ENCODE measurements around the gene PRRT1B. TPM values are rescaled to one million over a fixed set of nuclear protein-coding genes. Genes with fewer than 3 reads are reported as not detected.
"Not testable (repeated sequence)": the region's sequence is repeated elsewhere in the genome, so short reads cannot be mapped to it uniquely, and the experiment has no call there.

The PRRT1B gene
- total and polyA plus RNA-seq, 4 experiments from 2014 or later, result not detected

GRCh38 chr9:131515559-131516031, 29.7 kb upstream of the PRRT1B start:
- H3K27ac ChIP-seq (ENCODE audit: low read depth, low read length); H3K9me3 ChIP-seq (ENCODE audit: control insufficient read depth in 1 of 2, low read length in 2 of 2); intact Hi-C loops (cut with micrococcal nuclease); H3K27ac Mint-ChIP-seq; H3K4me1 Mint-ChIP-seq; POLR2A ChIA-PET (ENCODE audit: partially characterized antibody); H3K27me3 Mint-ChIP-seq; H3K27me3 ChIP-seq (ENCODE audit: insufficient read depth, low read length); H3K4me3 ChIP-seq (ENCODE audit: low read length in 2 of 2); CTCF ChIA-PET (ENCODE audit: partially characterized antibody); H3K9me3 Mint-ChIP-seq; H3K4me1 ChIP-seq (ENCODE audit: insufficient read depth, low read length); H3K4me3 Mint-ChIP-seq: not testable (repeated sequence)
- peaks cover 46 to 70% of the 10 kb centered on the region in 2 donors for H3K36me3 Mint-ChIP-seq
- peaks cover 90% of the 10 kb centered on the region for H3K36me3 ChIP-seq (ENCODE audit: insufficient read depth, low read length)
- DNase-seq, result peak in 1 of 5 donors; percentile 15

- H3K27ac ChIP-seq (ENCODE audit: low read depth, low read length), result no peak overlapping the region
Observed at GRCh38 chr9:131516100-131516499, 29.2 kb upstream of the PRRT1B start.

GRCh38 chr9:131516930-131517329, 28.4 kb upstream of the PRRT1B start:
- Histone ChIP-seq H3K4me3 (ENCODE audit: low read length in 2 of 2) (no peak overlapping the region), H3K36me3 (ENCODE audit: insufficient read depth, low read length) (peaks cover 89% of the 10 kb centered on the region), H3K27ac (ENCODE audit: low read depth, low read length) (no peak overlapping the region), H3K9me3 (ENCODE audit: control insufficient read depth in 1 of 2, low read length in 2 of 2) (no peaks in the 10 kb centered on the region), H3K4me1 (ENCODE audit: insufficient read depth, low read length) (no peaks in the 10 kb centered on the region), H3K27me3 (ENCODE audit: insufficient read depth, low read length) (no peaks in the 10 kb centered on the region)
- H3K27me3 Mint-ChIP-seq, result no peaks in the 10 kb centered on the region
- POLR2A ChIA-PET (ENCODE audit: partially characterized antibody), result no interaction called here
- peaks cover 0 to 1% (median 0%) of the 10 kb centered on the region in 4 donors for H3K4me1 Mint-ChIP-seq
- CTCF ChIA-PET (ENCODE audit: partially characterized antibody), result interaction anchor here (1.6 kb wide), 1 partner anchor 16 kb away, joined by 3 read pairs; no protein-coding TSS in a partner anchor
- H3K36me3 Mint-ChIP-seq, result peaks cover 37 to 68% of the 10 kb centered on the region in 2 donors
- H3K4me3 Mint-ChIP-seq, result no peak overlapping the region
- intact Hi-C loops (cut with micrococcal nuclease), result no loop called here
- peaks cover 0 to 2% (median 0%) of the 10 kb centered on the region in 8 donors for H3K9me3 Mint-ChIP-seq
- peak overlapping the region in 1 of 7 donors; percentile 10 for H3K27ac Mint-ChIP-seq
- DNase-seq, result no peak

More at GRCh38 chr9:131516100-131516499, 29.2 kb upstream of the PRRT1B start:
- H3K27ac Mint-ChIP-seq, result no peak overlapping the region
- CTCF ChIA-PET (ENCODE audit: partially characterized antibody), result no interaction called here
- H3K4me1 Mint-ChIP-seq, result peaks cover 0 to 3% (median 0%) of the 10 kb centered on the region in 4 donors
- DNase-seq, result no peak
- no peaks in the 10 kb centered on the region for H3K9me3 ChIP-seq (ENCODE audit: control insufficient read depth in 1 of 2, low read length in 2 of 2)
- no peaks in the 10 kb centered on the region for H3K27me3 ChIP-seq (ENCODE audit: insufficient read depth, low read length)
- H3K36me3 Mint-ChIP-seq, result peaks cover 42 to 66% of the 10 kb centered on the region in 2 donors
- no peak overlapping the region for H3K4me3 ChIP-seq (ENCODE audit: low read length in 2 of 2)
- peaks cover 87% of the 10 kb centered on the region for H3K36me3 ChIP-seq (ENCODE audit: insufficient read depth, low read length)
- H3K4me1 ChIP-seq (ENCODE audit: insufficient read depth, low read length), result no peaks in the 10 kb centered on the region
- intact Hi-C loops (cut with micrococcal nuclease), result no loop called here
- POLR2A ChIA-PET (ENCODE audit: partially characterized antibody), result no interaction called here
- H3K4me3 Mint-ChIP-seq, result no peak overlapping the region
- H3K9me3 Mint-ChIP-seq, result peaks cover 0 to 2% (median 0%) of the 10 kb centered on the region in 8 donors
- no peaks in the 10 kb centered on the region for H3K27me3 Mint-ChIP-seq

- Histone ChIP-seq H3K36me3 (ENCODE audit: insufficient read depth, low read length) (peaks cover 88% of the 10 kb centered on the region), H3K9me3 (ENCODE audit: control insufficient read depth in 1 of 2, low read length in 2 of 2) (no peaks in the 10 kb centered on the region), H3K4me1 (ENCODE audit: insufficient read depth, low read length) (no peaks in the 10 kb centered on the region), H3K27ac (ENCODE audit: low read depth, low read length) (no peak overlapping the region), H3K4me3 (ENCODE audit: low read length in 2 of 2) (no peak overlapping the region), H3K27me3 (ENCODE audit: insufficient read depth, low read length) (no peaks in the 10 kb centered on the region)
- ChIA-PET POLR2A (ENCODE audit: partially characterized antibody) (interaction anchor here (1.3 kb wide), 1 partner anchor 14 kb away, joined by 6 read pairs; no protein-coding TSS in a partner anchor), CTCF (ENCODE audit: partially characterized antibody) (interaction anchor here (1.6 kb wide), 1 partner anchor 17 kb away, joined by 3 read pairs; no protein-coding TSS in a partner anchor)
- Mint-ChIP-seq H3K27ac (peak overlapping the region in 2 of 7 donors; percentile 29 to 70), H3K27me3 (no peaks in the 10 kb centered on the region), H3K9me3 (peaks cover 0 to 2% (median 0%) of the 10 kb centered on the region in 8 donors), H3K4me3 (no peak overlapping the region), H3K4me1 (peaks cover 0 to 1% (median 0%) of the 10 kb centered on the region in 4 donors), H3K36me3 (peaks cover 32 to 67% of the 10 kb centered on the region in 2 donors)
- no peak for DNase-seq
- intact Hi-C loops (cut with micrococcal nuclease), result no loop called here
Observed at GRCh38 chr9:131517761-131518190, 27.5 kb upstream of the PRRT1B start.

DNA sequence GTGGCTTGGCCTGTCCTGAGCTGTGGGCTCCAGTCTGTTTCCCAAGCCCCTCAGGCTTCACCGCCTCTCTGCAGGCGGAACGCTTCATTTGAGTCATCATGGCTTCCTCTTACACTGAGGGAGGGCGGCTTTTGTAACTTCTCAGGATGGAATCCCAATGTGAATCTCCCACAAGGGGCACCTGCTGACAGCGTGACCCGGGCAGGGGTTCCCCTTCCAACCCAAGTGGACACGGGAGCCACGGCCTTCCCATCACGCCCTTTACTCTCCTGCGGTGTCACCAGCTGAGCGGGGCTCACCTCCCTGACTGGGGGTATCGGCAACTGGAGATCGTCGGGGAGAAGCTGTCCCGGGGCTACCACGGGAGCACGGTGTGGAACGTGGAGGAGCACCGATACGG, 26.8 kb upstream of the PRRT1B start:
- H3K27me3 Mint-ChIP-seq, result no peaks in the 10 kb centered on the region
- H3K9me3 ChIP-seq (ENCODE audit: control insufficient read depth in 1 of 2, low read length in 2 of 2), result no peaks in the 10 kb centered on the region
- no peak overlapping the region for H3K27ac ChIP-seq (ENCODE audit: low read depth, low read length)
- H3K4me3 ChIP-seq (ENCODE audit: low read length in 2 of 2), result no peak overlapping the region
- POLR2A ChIA-PET (ENCODE audit: partially characterized antibody), result interaction anchor here (1.3 kb wide), 1 partner anchor 15 kb away, joined by 6 read pairs; no protein-coding TSS in a partner anchor
- H3K4me1 Mint-ChIP-seq, result no peaks in the 10 kb centered on the region
- peaks cover 87% of the 10 kb centered on the region for H3K36me3 ChIP-seq (ENCODE audit: insufficient read depth, low read length)
- H3K9me3 Mint-ChIP-seq, result no peaks in the 10 kb centered on the region
- no peak for DNase-seq
- H3K27me3 ChIP-seq (ENCODE audit: insufficient read depth, low read length), result no peaks in the 10 kb centered on the region
- intact Hi-C loops (cut with micrococcal nuclease), result no loop called here
- H3K36me3 Mint-ChIP-seq, result peaks cover 24 to 64% of the 10 kb centered on the region in 2 donors
- H3K27ac Mint-ChIP-seq, result no peak overlapping the region
- no peaks in the 10 kb centered on the region for H3K4me1 ChIP-seq (ENCODE audit: insufficient read depth, low read length)
- CTCF ChIA-PET (ENCODE audit: partially characterized antibody), result interaction anchor here (1.0 to 1.6 kb wide), 2 partner anchors 18 to 92 kb away, joined by 3 read pairs; no protein-coding TSS in a partner anchor
- no peak overlapping the region for H3K4me3 Mint-ChIP-seq

DNA sequence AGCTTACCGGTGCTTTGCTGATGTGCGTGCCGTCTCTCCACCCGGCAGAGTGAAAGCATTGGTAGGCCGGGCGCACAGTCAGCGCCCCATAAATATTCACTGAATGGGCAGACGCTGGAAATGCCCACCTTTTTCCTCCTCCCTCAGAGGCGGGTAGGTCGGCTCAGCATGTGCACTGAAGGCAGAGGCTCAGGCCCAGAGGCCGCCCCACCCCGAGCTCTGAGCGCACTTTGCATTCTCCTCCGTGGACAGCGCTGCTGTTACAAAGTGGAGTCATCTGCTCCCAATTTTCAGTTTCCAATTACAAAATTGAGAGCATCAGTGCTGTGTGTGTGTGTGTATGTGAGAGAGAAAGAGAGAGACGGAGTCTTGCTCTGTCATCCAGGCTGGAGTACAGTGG, 24.8 kb upstream of the PRRT1B start:
- Mint-ChIP-seq H3K4me3 (no peak overlapping the region), H3K27me3 (no peaks in the 10 kb centered on the region), H3K9me3 (no peaks in the 10 kb centered on the region), H3K36me3 (peaks cover 22 to 70% of the 10 kb centered on the region in 2 donors), H3K4me1 (no peaks in the 10 kb centered on the region), H3K27ac (peak overlapping the region in 1 of 7 donors; percentile 62)
- no peak overlapping the region for H3K4me3 ChIP-seq (ENCODE audit: low read length in 2 of 2)
- intact Hi-C loops (cut with micrococcal nuclease), result no loop called here
- no peaks in the 10 kb centered on the region for H3K4me1 ChIP-seq (ENCODE audit: insufficient read depth, low read length)
- H3K36me3 ChIP-seq (ENCODE audit: insufficient read depth, low read length), result peaks cover 89% of the 10 kb centered on the region
- CTCF ChIA-PET (ENCODE audit: partially characterized antibody), result interaction anchor here (0.5 to 2.0 kb wide), 3 partner anchors 40 to 118 kb away, joined by 3 to 5 read pairs (median 3); no protein-coding TSS in a partner anchor
- no peak overlapping the region for H3K27ac ChIP-seq (ENCODE audit: low read depth, low read length)
- no peak for DNase-seq
- POLR2A ChIA-PET (ENCODE audit: partially characterized antibody), result interaction anchor here (0.9 to 1.2 kb wide), 2 partner anchors 20 to 138 kb away, joined by 3 read pairs; no protein-coding TSS in a partner anchor
- no peaks in the 10 kb centered on the region for H3K27me3 ChIP-seq (ENCODE audit: insufficient read depth, low read length)
- H3K9me3 ChIP-seq (ENCODE audit: control insufficient read depth in 1 of 2, low read length in 2 of 2), result no peaks in the 10 kb centered on the region

GRCh38 chr9:131521203-131521602, 24.1 kb upstream of the PRRT1B start:
- Histone ChIP-seq H3K27me3 (ENCODE audit: insufficient read depth, low read length) (no peaks in the 10 kb centered on the region), H3K27ac (ENCODE audit: low read depth, low read length) (no peak overlapping the region), H3K36me3 (ENCODE audit: insufficient read depth, low read length) (peaks cover 89% of the 10 kb centered on the region), H3K4me1 (ENCODE audit: insufficient read depth, low read length) (no peaks in the 10 kb centered on the region), H3K4me3 (ENCODE audit: low read length in 2 of 2) (no peak overlapping the region), H3K9me3 (ENCODE audit: control insufficient read depth in 1 of 2, low read length in 2 of 2) (no peaks in the 10 kb centered on the region)
- DNase-seq, result no peak
- intact Hi-C loops (cut with micrococcal nuclease), result no loop called here
- Mint-ChIP-seq H3K4me1 (no peaks in the 10 kb centered on the region), H3K4me3 (no peak overlapping the region), H3K27me3 (no peaks in the 10 kb centered on the region), H3K36me3 (peaks cover 27 to 77% of the 10 kb centered on the region in 2 donors), H3K27ac (peak overlapping the region in 1 of 7 donors; percentile 23), H3K9me3 (no peaks in the 10 kb centered on the region)
- POLR2A ChIA-PET (ENCODE audit: partially characterized antibody), result no interaction called here
- CTCF ChIA-PET (ENCODE audit: partially characterized antibody), result interaction anchor here (2.0 kb wide), 1 partner anchor 39 kb away, joined by 5 read pairs; no protein-coding TSS in a partner anchor
